CD4-positive, alpha-beta T cell treated with Interleukin-6 for 4 hours (primary cell): Measurements from ENCODE around the gene GMCL1.
A peak's percentile ranks its signal among the peaks of the same experiment; 100 is the strongest.
"Not testable (repeated sequence)": the region's sequence is repeated elsewhere in the genome, so short reads cannot be mapped to it uniquely, and the experiment has no call there.

ENCODE experiments used
- DNase-seq: peaks from one replicate; pipeline ENCODE4 v3.0.0-alpha.2; 2020; ENCODE audit warnings: mixed read lengths

GMCL1 gene

DNA sequence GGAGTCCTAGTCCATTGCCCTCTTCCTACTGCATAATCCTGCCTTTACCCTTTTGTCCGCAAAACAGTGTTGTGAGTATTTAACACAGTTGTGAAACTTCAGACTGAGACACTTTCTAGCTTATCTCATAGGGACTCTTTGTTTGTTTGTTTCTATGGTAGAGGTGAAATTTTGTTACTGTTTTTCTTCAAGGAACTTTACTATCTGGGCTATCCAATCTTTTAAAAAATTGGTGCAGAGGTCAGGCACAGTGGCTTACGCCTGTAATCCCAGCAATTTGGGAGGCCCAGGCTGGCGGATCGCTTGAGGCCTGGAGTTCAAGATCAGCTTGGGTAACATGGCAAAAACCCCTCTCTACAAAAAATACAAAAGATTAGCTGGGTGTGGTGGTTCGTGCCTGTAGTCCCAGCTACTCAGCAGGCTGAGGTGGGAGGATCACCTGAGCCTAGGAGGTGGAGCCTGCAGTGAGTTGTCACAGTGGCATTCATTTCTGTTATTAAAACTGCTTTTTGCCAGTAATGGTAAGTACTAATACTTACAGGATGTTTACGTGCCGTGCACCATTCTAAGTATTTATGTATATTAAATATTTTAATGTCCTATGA is 18.8 kb downstream of the GMCL1 start:
- no peak for DNase-seq

DNA sequence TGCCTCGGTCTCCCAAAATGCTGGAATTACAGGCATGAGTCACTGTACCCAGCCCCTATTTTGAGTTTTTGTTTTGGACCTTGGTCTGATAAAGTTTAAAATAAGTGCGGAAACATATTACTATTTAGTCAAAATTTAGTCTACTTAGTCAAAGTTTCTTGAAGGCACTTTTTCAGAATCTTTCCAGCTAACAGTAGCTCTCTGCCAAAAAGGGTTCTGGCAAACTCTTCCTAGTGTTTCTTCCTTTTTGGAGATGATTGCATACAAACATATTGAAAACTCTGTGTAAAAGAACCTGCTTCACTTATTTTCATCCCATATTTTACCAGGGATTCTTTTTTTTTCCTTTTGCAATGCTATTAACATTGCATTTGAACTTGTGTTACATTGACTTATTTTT is 28.8 kb downstream of the GMCL1 start:
- no peak for DNase-seq

DNA sequence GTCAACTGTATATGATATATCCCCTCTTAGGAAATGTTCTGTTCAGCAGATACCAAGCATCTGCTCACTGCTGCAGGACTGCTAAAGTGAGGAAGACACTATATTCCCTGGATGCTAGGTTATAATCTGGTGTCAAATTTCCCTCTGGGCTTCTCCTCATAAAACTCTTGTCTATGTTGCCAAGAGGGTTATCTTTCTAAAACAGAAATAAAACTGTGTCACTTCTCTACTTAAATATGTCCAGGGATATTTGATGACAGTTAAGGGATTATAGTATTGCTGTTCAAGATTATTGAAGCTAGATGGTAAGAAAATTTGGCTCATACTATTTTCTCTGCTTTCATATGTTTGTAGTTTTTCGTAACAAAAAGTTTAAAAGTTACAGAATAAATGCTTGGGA is 33.8 kb downstream of the GMCL1 start:
- DNase-seq = no peak

DNA sequence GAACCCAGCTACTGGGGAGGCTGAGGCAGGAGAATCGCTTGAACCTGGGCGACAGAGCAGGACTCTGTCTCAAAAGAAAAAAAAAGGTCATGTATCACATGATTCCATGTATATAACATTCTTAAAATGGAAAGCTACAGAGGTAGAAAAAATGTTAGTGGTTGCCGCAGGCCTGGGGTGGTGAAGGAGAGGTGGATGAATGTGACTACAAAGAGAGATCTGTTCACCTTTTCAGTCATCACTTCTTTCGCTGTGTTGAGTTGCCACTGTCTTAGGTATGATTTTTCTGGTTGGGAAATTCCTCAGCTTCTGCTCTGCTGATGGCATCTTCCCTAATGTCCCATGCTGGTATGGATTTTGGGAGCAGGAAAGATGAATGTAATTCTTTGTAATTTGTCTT is 59.0 kb downstream of the GMCL1 start:
- DNase-seq = no peak

DNA sequence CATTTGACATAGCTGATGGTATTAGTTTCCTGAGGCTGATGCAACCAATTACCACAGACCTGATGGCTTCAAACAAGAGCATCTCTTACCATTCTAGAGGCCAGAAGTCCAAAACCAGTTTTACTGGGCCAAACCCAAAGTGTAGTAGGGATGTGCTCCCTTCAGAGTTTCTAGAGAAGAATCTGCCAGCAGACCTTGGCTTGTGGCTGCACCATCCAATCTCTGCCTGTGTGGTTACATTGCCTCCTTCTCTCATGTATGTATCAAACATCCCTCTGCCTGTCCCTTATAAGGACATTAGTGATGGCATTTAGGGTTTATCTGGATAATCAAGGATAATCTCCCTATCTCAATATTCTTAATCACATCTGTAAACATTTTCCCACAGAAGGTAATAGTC is 59.8 kb downstream of the GMCL1 start:
- no peak for DNase-seq

DNA sequence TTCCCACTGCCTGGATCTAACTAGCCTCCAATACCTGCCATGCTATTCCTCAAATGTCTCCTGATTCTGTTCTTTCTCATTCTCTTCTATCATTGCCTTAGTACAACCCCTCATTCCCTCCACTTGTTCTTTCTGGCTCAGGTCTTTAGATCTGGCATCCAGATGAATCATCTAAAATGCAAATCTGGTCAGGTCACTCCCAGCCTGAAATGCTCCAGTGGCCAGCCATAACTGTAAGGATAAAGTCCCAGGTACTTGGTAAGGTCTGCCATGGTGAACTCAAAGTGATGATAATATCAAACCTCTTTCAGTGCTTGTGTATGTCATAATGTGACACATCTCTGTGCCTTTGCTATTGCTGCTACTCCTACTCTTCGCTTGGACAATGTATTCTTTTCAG is 61.4 kb downstream of the GMCL1 start:
- DNase-seq = no peak

DNA sequence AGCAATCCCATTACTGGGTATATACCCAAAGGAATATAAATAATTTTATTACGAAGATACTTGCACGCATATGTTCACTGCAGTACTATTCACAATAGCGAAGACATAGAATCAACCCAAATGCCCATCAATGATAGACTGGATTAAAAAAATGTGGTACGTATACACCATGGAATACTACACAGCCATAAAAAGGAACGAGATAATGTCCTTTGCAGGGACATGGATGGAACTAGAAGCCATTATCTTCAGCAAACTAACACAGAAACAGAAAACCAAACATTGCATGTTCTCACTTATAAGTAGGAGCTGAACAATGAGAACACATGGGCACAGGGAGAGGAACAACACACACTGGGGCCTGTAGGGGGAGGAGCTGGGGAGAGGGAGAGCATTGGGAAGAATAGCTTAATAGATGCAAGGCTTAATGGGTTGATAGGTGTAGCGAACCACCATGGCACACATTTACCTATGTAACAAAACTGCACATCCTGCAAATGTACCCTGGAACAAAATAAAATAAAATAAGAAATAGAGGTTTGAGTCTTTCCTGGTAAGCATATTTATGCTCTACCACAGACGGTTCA is 63.5 kb downstream of the GMCL1 start:
- not testable (repeated sequence) for DNase-seq

DNA sequence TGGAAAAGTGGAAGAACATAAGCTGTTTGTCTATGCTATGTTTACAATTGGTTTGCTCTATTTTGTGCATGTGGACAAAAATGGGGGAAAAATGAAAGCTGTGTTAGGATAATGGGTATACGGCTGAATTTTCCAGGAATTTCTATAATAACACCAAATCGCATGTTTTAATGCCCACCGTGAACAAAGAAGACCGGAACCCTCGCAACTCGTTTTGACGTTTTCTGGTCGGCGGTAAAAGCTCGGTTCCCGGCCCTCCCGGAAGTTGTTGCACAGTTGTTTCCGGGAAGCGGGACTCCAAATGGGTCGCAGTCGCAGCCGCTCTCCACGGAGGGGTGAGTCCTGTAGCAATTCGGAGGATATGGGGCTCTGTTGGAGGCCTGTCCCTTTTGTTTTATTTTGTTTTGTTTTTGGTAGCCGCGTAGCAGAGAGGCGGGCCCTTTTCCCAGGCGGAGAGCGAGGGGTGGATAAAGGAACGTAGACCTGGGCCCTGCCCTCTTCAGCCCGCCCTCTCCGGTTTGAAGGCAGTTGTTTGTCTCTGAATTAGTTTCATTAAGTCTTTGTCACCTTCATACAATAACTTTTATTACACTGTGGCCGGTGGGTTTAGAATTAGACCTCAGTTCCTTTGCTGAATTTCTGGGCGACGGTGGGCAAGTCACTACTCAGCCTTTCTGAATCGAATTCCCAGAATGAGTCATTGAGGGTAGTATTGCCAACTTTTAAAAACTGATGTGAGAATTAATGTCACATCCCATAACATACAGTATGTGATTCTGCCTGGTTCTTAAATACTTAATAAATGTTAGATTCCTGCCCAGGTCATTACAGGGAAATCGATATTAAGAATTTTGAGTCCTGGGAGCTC is 64.5 kb downstream of the GMCL1 start, which contains the start of gene SNRNP27:
Gene SNRNP27 (plus strand): TSS at position 273 of the 868 bp plus-strand sequence. CDS start 29 bp downstream, at position 302.
- DNase-seq = peak; percentile 85

DNA sequence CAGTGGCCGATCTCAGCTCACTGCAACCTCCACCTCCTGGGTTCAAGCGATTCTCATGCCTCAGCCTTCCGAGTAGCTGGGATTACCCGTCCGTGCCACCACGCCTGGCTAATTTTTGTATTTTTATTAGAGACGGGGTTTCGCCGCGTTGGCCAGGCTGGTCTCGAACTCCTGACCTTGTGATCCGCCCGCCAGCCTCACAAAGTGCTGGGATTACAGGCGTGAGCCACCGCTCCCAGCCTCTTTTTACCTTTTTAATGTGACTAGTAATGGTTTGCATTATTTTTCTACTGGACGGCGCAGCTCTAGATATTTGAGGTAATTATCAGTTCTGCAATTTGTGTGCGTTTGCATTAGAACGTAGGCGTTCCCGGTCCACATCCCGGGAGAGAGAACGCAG is 65.3 kb downstream of the GMCL1 start:
- DNase-seq = not testable (repeated sequence)

DNA sequence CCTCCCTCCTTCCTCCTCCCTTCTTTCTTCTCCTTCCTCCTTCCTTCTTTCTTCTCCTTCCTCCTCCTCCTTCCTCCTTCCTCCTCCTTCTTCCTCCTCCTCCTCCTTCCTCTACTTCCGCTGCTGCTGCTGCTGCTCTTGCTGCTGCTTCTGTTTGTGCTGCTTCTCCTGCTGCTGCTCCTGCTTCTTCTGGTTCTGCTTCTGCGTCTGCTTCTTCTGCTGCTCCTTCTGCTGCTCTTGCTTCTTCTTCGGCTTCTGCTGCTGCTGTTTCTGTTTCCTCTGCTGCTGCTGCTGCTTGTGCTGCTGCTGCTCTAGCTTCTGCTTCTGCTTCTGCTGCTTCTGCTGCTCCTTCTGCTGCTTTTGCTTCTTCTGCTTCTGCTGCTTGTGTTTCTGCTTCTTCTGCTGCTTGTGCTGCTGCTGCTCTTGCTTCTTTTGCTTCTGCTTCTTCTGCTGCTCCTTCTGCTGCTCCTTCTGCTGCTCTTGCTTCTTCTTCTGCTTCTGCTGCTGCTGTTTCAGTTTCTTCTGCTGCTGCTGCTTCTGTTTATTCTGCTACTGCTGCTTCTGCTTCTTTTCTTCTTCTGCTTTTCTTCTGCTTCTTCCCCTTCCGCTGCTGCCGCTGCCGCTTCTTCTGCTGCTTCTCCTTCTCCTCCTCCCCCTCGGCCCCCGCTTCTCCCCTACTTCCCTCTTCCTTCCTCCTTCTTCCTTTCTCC is 72.9 kb downstream of the GMCL1 start:
- peak; percentile 29 for DNase-seq

DNA sequence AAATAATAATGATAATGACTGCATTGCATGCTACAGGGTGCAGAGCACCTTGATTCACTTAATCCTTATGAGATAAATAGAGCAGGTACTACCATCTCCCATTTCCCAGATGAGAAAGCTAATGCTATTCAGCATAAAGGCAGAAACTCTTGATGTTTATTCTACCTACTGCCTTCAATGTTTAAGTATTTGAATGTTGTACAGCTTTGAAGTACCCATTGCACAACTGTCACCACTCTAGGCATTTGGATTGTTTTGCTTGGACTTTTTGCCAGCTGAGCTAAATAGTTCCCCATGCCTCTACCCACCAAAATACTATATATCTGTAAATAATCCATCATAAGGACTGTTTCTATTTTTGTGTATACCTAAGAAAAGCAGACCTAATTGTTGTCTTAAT is 77.8 kb downstream of the GMCL1 start:
- no peak for DNase-seq

DNA sequence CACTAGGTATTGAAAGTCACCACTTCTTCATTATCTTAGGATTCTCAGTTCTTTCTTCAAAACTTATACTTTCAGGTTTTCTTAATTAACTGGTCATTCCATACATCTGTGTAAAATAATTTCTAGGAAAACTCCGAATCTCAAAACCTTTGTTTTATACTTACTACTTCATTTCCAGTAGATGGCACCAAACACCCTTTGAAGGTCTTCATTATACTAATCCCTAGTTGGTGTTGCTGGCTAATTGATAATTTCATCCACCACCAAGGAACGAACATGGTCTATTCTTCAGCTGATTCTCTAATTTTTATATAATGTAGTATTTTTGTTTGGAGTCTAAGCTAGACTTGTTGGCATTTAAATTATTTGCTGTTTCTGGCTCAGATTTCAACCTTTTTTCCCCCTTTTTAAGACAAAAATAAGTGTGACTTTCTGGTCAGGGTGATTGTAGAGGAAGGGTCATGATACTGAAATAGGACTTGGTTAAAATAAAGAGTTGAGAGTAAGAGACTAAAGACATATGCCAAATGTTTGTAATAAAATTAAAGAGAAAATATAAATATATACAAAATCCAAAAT is 82.6 kb downstream of the GMCL1 start:
- DNase-seq = no peak

DNA sequence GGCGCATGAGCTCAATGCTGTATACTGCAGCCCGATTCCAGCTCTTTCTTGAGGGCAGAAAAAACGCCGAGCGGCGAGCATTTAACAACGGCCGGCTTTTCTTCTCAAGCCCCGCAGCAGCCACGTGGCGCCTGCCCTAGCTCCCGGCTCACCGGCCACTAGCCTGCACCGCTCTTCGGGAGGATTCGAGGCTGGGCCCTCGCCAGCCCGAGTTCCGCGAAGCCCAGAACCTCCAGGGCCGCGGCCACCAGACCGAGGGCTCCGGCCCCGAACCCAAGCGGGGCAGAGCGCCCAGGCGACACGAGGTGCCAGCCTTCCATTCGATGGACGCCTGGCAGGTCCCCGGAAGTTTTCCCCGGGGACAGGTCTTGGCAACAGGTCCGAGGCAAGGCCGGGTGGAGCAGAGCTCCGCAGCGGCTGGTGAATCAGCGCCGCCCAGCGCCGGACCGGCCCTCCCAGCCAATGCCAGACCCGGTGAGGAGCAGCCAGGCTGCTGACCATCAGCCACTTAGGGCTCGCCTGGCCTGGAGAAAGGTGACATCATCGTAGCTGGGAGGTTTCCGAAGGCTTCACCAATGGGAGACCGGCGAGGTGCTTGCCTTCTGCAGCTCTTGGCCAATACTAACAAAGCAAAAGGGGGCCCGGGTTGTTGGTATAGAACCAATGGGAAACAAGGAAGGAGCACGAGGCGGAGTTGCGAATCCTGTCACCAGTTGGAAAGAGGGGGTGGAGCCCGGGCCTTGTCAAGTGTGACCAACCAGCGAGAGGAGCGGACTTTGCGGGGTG is 84.9 kb downstream of the GMCL1 start:
- peak; percentile 100 for DNase-seq

DNA sequence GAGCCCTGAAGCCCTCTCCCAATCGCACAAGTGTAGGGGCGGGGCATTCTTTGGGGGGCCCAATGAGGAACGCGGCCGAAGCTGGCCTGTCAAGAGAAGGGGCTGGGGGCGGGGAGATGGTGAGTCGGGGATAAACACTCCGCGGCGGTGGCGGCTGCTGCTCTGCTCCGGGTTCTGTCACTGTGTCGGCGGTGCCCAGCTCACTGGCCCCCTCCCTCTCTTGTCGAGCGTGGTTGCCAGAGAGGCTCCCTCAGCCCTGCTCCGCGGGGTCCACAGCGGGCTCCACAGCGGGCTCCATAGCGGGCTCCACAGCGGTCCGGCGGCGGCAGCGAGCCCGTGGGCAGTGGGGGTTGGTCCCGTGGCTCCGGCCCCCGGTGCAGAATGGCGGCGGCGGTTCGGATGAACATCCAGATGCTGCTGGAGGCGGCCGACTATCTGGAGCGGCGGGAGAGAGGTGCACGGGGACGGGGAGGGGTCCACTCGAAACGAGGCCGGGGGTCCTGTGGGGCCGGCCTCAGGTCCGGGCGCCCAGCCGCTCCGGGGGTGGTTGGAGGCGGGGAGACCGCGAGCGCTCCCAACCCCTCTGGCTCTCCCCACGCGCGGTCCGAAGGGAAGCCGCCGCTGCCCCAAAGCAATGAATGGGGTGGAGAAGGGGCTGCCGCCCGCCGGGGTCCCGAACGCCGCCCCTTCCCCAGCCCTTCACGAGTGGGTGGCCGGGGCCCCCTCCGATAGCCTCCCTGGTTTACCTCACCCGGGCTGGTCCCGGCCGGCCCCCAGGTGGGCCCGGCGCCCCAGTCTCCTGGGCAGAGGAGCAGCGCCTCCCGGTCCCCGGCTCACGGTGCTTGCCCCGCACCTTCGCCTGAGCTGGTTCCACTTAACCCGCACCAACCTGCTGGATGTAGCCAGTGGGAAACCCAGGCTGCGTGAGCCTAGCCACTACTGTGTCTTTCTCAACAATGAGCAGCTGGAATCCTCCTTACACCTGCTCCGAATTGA is 85.8 kb downstream of the GMCL1 start, which contains the start of gene MXD1:
Gene MXD1 (plus strand): TSS at position 160 of the 996 bp plus-strand sequence. CDS start 222 bp downstream, at position 382.
- DNase-seq = peak; percentile 15

DNA sequence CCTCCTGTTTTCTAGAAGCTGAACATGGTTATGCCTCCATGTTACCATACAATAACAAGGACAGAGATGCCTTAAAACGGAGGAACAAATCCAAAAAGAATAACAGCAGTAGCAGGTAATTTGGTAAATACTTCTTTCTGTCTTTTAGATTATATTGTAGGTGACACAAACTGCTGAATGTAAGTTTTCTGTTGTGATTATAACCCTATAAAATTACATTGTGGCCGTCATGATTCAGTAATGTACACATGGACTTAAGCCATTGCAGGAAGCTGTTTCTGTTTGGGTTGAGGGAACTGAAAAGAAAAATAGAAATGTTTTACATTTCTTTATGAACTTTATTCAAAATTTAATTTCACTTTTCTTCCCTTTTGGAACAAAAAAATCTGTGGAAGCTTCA is 86.6 kb downstream of the GMCL1 start:
- DNase-seq = no peak

DNA sequence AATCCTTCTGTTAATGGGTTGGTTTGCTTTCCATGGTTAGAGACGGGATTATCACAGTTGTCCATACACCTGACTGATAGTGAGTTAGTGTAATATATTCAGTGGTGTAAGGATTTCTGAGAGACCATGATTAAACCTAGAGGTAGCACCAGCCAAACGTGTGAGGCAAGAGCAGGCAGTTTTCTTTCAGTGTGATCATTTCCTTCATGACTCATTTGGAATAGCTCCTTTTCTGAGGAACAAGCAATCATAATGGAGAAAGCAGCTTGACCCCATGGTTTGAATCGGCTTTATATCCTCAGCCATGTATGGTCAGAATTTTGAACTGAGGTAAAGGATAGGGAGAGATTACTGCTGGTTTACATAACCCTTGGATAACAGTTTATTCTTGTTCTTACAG is 88.4 kb downstream of the GMCL1 start:
- no peak for DNase-seq

DNA sequence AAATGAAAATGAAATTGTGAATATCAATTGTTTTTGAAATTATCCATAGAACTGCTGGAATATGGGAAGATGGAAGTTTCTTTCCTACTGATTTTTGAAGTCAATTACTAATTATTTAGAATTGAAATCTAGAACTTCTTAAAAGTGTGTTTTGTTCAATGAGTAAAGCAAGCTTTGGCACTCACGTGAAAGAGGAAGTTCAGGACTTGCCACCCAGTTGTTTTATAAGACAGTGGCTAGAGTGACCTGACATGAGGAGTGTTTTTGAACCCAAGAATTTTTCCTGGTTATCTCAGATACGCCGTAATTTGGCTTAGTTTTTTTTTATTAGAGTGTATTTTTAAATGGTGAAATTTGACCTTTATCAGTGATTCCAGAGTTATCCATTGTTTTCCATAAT is 88.9 kb downstream of the GMCL1 start:
- DNase-seq = no peak

DNA sequence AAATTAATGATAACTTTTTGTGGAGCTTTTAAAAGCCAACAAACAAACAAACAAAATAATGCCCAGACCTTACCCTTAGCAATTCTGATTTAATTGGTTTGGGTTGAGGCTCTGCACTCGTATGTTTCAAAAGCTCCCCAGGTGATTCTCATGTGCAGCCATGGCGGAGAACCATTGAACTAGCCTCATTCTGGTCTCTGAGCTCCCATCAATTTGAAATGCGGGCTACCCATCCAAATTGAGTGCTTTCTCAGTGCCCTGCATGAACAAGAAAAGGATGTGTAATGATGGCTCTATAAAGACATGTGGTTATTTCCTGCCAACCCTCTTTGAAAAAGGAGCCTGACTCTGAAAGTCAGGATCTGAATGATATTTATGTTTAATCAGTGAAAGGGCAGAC is 93.7 kb downstream of the GMCL1 start:
- DNase-seq = no peak

DNA sequence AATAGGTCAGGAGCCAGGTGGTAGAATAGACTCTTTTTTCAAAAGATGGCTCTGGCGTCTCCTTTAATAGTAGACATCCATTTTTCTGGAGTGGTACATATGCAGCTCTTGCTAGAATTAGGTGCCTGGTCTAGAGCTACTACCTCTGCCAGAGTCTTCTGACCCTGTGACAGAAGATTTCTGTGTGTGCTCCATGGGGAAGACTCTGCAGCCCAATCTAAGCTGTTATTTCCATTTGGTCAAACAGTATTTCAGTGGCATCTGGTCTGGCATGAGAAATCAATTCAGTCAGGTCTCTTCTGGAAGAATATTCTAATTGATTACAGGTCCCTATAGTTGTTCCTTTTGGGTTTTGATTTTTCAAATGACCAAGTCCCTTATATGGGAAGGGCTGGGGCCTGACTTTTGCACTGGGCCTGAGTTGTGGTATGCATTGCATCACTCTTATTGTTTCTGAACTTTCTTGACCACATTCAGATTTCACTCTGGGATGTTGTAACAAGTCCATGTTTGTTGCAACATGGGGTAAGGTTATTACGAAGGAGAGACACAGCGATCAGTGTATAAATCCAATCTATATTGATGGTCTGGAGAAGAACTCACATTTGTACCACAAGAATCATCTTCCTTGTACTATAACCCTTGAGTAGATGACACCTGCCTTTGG is 97.5 kb downstream of the GMCL1 start:
- no peak for DNase-seq
